ENCODE results near the gene FLT3. TPM values are rescaled to one million over a fixed set of nuclear protein-coding genes. Genes with fewer than 3 reads are reported as not detected.

The FLT3 gene
- total and polyA plus RNA-seq, 2 donors from 2014 or later, result 2.9 TPM; not detected in 1

GRCh38 chr13:27980280-27980998 is 119.9 kb downstream of the FLT3 start:
- Histone ChIP-seq H3K36me3 (ENCODE audit: control insufficient read depth in 2 of 3, insufficient read depth in 3 of 3, low read length in 3 of 3) (no peaks in the 10 kb centered on the region), H3K9me3 (ENCODE audit: control insufficient read depth in 2 of 3, insufficient read depth in 1 of 3, low read length in 3 of 3) (no peaks in the 10 kb centered on the region), H3K9ac (ENCODE audit: low read length in 3 of 3) (no peak overlapping the region), H3K27me3 (ENCODE audit: control insufficient read depth, insufficient read depth, low read length) (peaks cover 61% of the 10 kb centered on the region), H3K4me1 (ENCODE audit: control insufficient read depth in 2 of 3, insufficient read depth in 2 of 3, low read depth in 1 of 3, low read length in 3 of 3) (peaks cover 0 to 2% (median 0%) of the 10 kb centered on the region in 3 donors), H3K27ac (ENCODE audit: low read depth in 2 of 2, low read length in 2 of 2) (no peak overlapping the region), H3K4me3 (ENCODE audit: low read length in 3 of 3) (peak overlapping the region in 1 of 3 donors; percentile 49)
- no peak for TF ChIP-seq CTCF (IDR thresholded peaks at IDR 0.05; ENCODE audit: borderline replicate concordance, extremely low read depth, insufficient read depth)
- FAIRE-seq (no peak), DNase-seq (peak in 1 of 5 donors; percentile 51)
- intact Hi-C loops (cut with DNase I), result loop anchor here (10.0 kb wide), 1 partner anchor 616 kb away; no protein-coding TSS in a partner anchor

- no peaks in the 10 kb centered on the region for H3K9me3 ChIP-seq (ENCODE audit: control insufficient read depth in 2 of 3, insufficient read depth in 1 of 3, low read length in 3 of 3)
- H3K4me3 ChIP-seq (ENCODE audit: low read length in 3 of 3), result peak overlapping the region in 1 of 3 donors; percentile 49
- H3K4me1 ChIP-seq (ENCODE audit: control insufficient read depth in 2 of 3, insufficient read depth in 2 of 3, low read depth in 1 of 3, low read length in 3 of 3), result peaks cover 0 to 2% (median 0%) of the 10 kb centered on the region in 3 donors
- no peak for DNase-seq
- no peak overlapping the region for H3K9ac ChIP-seq (ENCODE audit: low read length in 3 of 3)
- no peak overlapping the region for H3K27ac ChIP-seq (ENCODE audit: low read depth in 2 of 2, low read length in 2 of 2)
- intact Hi-C loops (cut with DNase I), result loop anchor here (10.0 kb wide), 1 partner anchor 615 kb away; no protein-coding TSS in a partner anchor
- no peak for TF ChIP-seq CTCF (IDR thresholded peaks at IDR 0.05; ENCODE audit: borderline replicate concordance, extremely low read depth, insufficient read depth)
- H3K36me3 ChIP-seq (ENCODE audit: control insufficient read depth in 2 of 3, insufficient read depth in 3 of 3, low read length in 3 of 3), result no peaks in the 10 kb centered on the region
- H3K27me3 ChIP-seq (ENCODE audit: control insufficient read depth, insufficient read depth, low read length), result peaks cover 66% of the 10 kb centered on the region
- no peak for FAIRE-seq
Observed at GRCh38 chr13:27979765-27980279, 120.6 kb downstream of the FLT3 start.

GRCh38 chr13:27979001-27979643 is 121.3 kb downstream of the FLT3 start:
- Histone ChIP-seq H3K27me3 (ENCODE audit: control insufficient read depth, insufficient read depth, low read length) (peaks cover 71% of the 10 kb centered on the region), H3K4me1 (ENCODE audit: control insufficient read depth in 2 of 3, insufficient read depth in 2 of 3, low read depth in 1 of 3, low read length in 3 of 3) (peaks cover 0 to 2% (median 0%) of the 10 kb centered on the region in 3 donors), H3K9me3 (ENCODE audit: control insufficient read depth in 2 of 3, insufficient read depth in 1 of 3, low read length in 3 of 3) (no peaks in the 10 kb centered on the region), H3K9ac (ENCODE audit: low read length in 3 of 3) (no peak overlapping the region), H3K4me3 (ENCODE audit: low read length in 3 of 3) (no peak overlapping the region), H3K36me3 (ENCODE audit: control insufficient read depth in 2 of 3, insufficient read depth in 3 of 3, low read length in 3 of 3) (no peaks in the 10 kb centered on the region), H3K27ac (ENCODE audit: low read depth in 2 of 2, low read length in 2 of 2) (no peak overlapping the region)
- intact Hi-C loops (cut with DNase I), result no loop called here
- no peak for DNase-seq
- no peak for FAIRE-seq
- TF ChIP-seq CTCF (IDR thresholded peaks at IDR 0.05; ENCODE audit: borderline replicate concordance, extremely low read depth, insufficient read depth), result no peak

Measured in kidney (tissue), 14 donors.